ENCODE measurements around the gene SLC25A51. TPM values are rescaled to one million over a fixed set of nuclear protein-coding genes. Genes with fewer than 3 reads are reported as not detected.

The SLC25A51 gene
- total and polyA plus RNA-seq, 2 experiments from 2014 or later: 5.3 to 22.0 TPM

DNA sequence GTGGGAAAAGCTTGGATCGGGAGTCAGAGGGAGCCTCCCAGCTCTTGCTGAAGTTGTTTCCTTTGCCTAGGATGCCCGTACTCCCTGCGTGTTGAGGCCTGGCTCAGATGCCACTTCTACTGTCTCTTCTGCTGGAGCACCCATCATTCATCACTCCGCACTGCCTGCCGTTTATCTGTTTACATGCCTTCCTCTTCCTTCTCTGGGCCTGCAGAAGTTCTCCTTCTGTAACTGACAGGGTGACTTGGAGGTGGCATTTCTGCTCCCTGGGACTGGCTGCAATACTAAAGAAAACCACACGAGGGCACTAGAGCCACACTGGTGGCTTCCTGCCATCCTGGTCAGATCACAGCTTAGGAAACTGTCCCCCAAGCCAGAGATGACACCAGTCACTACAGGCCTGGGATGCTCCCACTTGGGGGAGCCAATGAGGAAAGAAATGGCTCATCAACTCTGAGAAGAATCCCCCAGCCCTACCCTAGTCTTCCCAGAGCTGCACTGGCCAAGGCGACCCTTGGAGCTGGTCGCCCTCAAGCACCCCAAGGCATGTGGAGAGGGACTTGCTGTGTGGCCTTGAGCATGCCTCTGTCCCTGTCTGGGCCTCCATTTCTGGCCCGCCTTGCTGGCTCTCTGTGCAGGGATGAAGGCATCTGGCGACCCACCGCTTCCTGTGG lies 9.7 kb upstream of the SLC25A51 start:
- peak; percentile 91 for DNase-seq (ENCODE audit: low spot score)
- H3K27ac ChIP-seq (ENCODE audit: low read depth): no peak overlapping the region
- H3K36me3 Mint-ChIP-seq (ENCODE audit: low read depth): no peaks in the 10 kb centered on the region; the same call in 2 of the 3 replicates
- H3K4me1 Mint-ChIP-seq: peaks cover 5% of the 10 kb centered on the region; the same call in 2 of the 3 replicates
- H3K79me2 ChIP-seq (replicated peaks; ENCODE audit: insufficient read depth): no peaks in the 10 kb centered on the region
- H3K9me3 Mint-ChIP-seq: no peaks in the 10 kb centered on the region
- H2AFZ ChIP-seq: no peak overlapping the region
- H3K4me2 ChIP-seq: no peak overlapping the region
- no peaks in the 10 kb centered on the region for H3K27me3 ChIP-seq (ENCODE audit: insufficient read depth)
- no peaks in the 10 kb centered on the region for H4K20me1 ChIP-seq (replicated peaks; ENCODE audit: insufficient read depth)
- H3K4me3 ChIP-seq: no peak overlapping the region
- H3K9me2 ChIP-seq (ENCODE audit: insufficient read depth): no peaks in the 10 kb centered on the region
- H3K27me3 Mint-ChIP-seq (ENCODE audit: insufficient read depth, low read depth, poor library complexity): peaks cover 12% of the 10 kb centered on the region
- ATAC-seq: peak; percentile 92
- H3K4me3 Mint-ChIP-seq: no peak overlapping the region
- no peaks in the 10 kb centered on the region for H3K4me1 ChIP-seq (ENCODE audit: insufficient read depth)
- H3K27ac Mint-ChIP-seq: no peak overlapping the region
- H3K36me3 ChIP-seq (ENCODE audit: insufficient read depth): no peaks in the 10 kb centered on the region
- no peaks in the 10 kb centered on the region for H3F3A ChIP-seq (replicated peaks; ENCODE audit: low read depth)
- peak; percentile 53; the same call in 1 of the 2 replicates for TF ChIP-seq CREB1 (CRISPR knock-in tag; IDR thresholded peaks at IDR 0.05; ENCODE audit: low read depth)
- TF ChIP-seq, protein P1, sequence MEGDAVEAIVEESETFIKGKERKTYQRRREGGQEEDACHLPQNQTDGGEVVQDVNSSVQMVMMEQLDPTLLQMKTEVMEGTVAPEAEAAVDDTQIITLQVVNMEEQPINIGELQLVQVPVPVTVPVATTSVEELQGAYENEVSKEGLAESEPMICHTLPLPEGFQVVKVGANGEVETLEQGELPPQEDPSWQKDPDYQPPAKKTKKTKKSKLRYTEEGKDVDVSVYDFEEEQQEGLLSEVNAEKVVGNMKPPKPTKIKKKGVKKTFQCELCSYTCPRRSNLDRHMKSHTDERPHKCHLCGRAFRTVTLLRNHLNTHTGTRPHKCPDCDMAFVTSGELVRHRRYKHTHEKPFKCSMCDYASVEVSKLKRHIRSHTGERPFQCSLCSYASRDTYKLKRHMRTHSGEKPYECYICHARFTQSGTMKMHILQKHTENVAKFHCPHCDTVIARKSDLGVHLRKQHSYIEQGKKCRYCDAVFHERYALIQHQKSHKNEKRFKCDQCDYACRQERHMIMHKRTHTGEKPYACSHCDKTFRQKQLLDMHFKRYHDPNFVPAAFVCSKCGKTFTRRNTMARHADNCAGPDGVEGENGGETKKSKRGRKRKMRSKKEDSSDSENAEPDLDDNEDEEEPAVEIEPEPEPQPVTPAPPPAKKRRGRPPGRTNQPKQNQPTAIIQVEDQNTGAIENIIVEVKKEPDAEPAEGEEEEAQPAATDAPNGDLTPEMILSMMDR (conservative IDR thresholded peaks at IDR 0.05; ENCODE audit: low read depth in 2 of 2): peak; percentile 96 to 98
- TF ChIP-seq, protein P2, sequence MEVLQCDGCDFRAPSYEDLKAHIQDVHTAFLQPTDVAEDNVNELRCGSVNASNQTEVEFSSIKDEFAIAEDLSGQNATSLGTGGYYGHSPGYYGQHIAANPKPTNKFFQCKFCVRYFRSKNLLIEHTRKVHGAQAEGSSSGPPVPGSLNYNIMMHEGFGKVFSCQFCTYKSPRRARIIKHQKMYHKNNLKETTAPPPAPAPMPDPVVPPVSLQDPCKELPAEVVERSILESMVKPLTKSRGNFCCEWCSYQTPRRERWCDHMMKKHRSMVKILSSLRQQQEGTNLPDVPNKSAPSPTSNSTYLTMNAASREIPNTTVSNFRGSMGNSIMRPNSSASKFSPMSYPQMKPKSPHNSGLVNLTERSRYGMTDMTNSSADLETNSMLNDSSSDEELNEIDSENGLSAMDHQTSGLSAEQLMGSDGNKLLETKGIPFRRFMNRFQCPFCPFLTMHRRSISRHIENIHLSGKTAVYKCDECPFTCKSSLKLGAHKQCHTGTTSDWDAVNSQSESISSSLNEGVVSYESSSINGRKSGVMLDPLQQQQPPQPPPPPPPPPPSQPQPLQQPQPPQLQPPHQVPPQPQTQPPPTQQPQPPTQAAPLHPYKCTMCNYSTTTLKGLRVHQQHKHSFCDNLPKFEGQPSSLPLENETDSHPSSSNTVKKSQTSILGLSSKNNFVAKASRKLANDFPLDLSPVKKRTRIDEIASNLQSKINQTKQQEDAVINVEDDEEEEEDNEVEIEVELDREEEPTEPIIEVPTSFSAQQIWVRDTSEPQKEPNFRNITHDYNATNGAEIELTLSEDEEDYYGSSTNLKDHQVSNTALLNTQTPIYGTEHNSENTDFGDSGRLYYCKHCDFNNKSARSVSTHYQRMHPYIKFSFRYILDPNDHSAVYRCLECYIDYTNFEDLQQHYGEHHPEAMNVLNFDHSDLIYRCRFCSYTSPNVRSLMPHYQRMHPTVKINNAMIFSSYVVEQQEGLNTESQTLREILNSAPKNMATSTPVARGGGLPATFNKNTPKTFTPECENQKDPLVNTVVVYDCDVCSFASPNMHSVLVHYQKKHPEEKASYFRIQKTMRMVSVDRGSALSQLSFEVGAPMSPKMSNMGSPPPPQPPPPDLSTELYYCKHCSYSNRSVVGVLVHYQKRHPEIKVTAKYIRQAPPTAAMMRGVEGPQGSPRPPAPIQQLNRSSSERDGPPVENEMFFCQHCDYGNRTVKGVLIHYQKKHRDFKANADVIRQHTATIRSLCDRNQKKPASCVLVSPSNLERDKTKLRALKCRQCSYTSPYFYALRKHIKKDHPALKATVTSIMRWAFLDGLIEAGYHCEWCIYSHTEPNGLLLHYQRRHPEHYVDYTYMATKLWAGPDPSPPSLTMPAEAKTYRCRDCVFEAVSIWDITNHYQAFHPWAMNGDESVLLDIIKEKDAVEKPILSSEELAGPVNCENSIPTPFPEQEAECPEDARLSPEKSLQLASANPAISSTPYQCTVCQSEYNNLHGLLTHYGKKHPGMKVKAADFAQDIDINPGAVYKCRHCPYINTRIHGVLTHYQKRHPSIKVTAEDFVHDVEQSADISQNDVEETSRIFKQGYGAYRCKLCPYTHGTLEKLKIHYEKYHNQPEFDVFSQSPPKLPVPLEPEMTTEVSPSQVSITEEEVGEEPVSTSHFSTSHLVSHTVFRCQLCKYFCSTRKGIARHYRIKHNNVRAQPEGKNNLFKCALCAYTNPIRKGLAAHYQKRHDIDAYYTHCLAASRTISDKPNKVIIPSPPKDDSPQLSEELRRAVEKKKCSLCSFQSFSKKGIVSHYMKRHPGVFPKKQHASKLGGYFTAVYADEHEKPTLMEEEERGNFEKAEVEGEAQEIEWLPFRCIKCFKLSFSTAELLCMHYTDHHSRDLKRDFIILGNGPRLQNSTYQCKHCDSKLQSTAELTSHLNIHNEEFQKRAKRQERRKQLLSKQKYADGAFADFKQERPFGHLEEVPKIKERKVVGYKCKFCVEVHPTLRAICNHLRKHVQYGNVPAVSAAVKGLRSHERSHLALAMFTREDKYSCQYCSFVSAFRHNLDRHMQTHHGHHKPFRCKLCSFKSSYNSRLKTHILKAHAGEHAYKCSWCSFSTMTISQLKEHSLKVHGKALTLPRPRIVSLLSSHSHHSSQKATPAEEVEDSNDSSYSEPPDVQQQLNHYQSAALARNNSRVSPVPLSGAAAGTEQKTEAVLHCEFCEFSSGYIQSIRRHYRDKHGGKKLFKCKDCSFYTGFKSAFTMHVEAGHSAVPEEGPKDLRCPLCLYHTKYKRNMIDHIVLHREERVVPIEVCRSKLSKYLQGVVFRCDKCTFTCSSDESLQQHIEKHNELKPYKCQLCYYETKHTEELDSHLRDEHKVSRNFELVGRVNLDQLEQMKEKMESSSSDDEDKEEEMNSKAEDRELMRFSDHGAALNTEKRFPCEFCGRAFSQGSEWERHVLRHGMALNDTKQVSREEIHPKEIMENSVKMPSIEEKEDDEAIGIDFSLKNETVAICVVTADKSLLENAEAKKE (CRISPR knock-in tag; IDR thresholded peaks at IDR 0.05): no peak

Measured in GM23338 (cell line).